RWPE2 (cell line): ENCODE measurements around the gene ACTL8.

ENCODE experiments used
- ATAC-seq: fragments of 200-7000 bp; cut with Tn5 transposase; 3 replicates; pipeline ENCODE4 v1.9.1; 2021; ENCODE audit warnings: low read depth
- DNase-seq: peaks from one replicate; pipeline ENCODE4 v3.0.0-alpha.2; 2020; ENCODE audit warnings: low spot score
- H3K27ac ChIP-seq: fragments of 450-650 bp; 2 replicates; pipeline ENCODE4 v1.5.1; 2017; ENCODE audit warnings: mild to moderate bottlenecking; ENCODE audit not compliant: poor library complexity, severe bottlenecking
- H3K27me3 ChIP-seq: fragments of 250-450 bp; sonication (Bioruptor Pico); 2 replicates; pipeline ENCODE4 v1.5.1; 2021; ENCODE audit warnings: mild to moderate bottlenecking, moderate library complexity; ENCODE audit not compliant: insufficient read depth, poor library complexity, severe bottlenecking
- H3K36me3 ChIP-seq: fragments of 250-450 bp; sonication (Bioruptor Pico); 2 replicates; pipeline ENCODE4 v1.5.1; 2020; ENCODE audit warnings: low read depth, mild to moderate bottlenecking, moderate library complexity
- H3K4me1 ChIP-seq: fragments of 250-450 bp; sonication (Bioruptor Pico); 2 replicates; pipeline ENCODE4 v1.5.1; 2021; ENCODE audit warnings: mild to moderate bottlenecking, moderate library complexity; ENCODE audit not compliant: insufficient read depth, poor library complexity, severe bottlenecking
- H3K4me3 ChIP-seq: fragments of 250-450 bp; sonication (Bioruptor Pico); 2 replicates; pipeline ENCODE4 v1.5.1; 2021; ENCODE audit warnings: mild to moderate bottlenecking, moderate library complexity; ENCODE audit not compliant: severe bottlenecking
- H3K9me3 ChIP-seq: fragments of 250-450 bp; sonication (Bioruptor Pico); 2 replicates; pipeline ENCODE4 v1.5.1; 2021; ENCODE audit warnings: mild to moderate bottlenecking, moderate library complexity; ENCODE audit not compliant: severe bottlenecking
- CTCF ChIP-seq: fragments of 450-650 bp; IDR thresholded peaks from one replicate; pipeline ENCODE4 v1.5.1; 2017; ENCODE audit warnings: mild to moderate bottlenecking, moderate library complexity; ENCODE audit not compliant: poor library complexity, severe bottlenecking

The ACTL8 gene

GRCh38 chr1:17833661-17834501 lies 78.7 kb downstream of the ACTL8 start:
- DNase-seq (no peak), ATAC-seq (no peak)
- Histone ChIP-seq H3K9me3 (no peaks in the 10 kb centered on the region), H3K36me3 (no peaks in the 10 kb centered on the region), H3K27me3 (no peaks in the 10 kb centered on the region), H3K4me1 (no peaks in the 10 kb centered on the region), H3K4me3 (no peak overlapping the region), H3K27ac (no peak overlapping the region)
- no peak for TF ChIP-seq CTCF

- Histone ChIP-seq H3K36me3 (no peaks in the 10 kb centered on the region), H3K9me3 (no peaks in the 10 kb centered on the region), H3K4me3 (no peak overlapping the region), H3K27ac (no peak overlapping the region), H3K4me1 (no peaks in the 10 kb centered on the region), H3K27me3 (no peaks in the 10 kb centered on the region)
- ATAC-seq: no peak
- DNase-seq: no peak
- TF ChIP-seq CTCF: no peak
Observed at GRCh38 chr1:17834561-17835100, 79.5 kb downstream of the ACTL8 start.

- no peaks in the 10 kb centered on the region for H3K36me3 ChIP-seq
- TF ChIP-seq CTCF: no peak
- no peak overlapping the region for H3K4me3 ChIP-seq
- DNase-seq (no peak), ATAC-seq (no peak)
- H3K9me3 ChIP-seq: no peaks in the 10 kb centered on the region
- H3K27me3 ChIP-seq: no peaks in the 10 kb centered on the region
- H3K4me1 ChIP-seq: no peaks in the 10 kb centered on the region
- no peak overlapping the region for H3K27ac ChIP-seq
Observed at GRCh38 chr1:17837233-17838030, 82.3 kb downstream of the ACTL8 start.

GRCh38 chr1:17839641-17840196 lies 84.6 kb downstream of the ACTL8 start:
- Histone ChIP-seq H3K9me3 (no peaks in the 10 kb centered on the region), H3K27ac (no peak overlapping the region), H3K27me3 (no peaks in the 10 kb centered on the region), H3K4me1 (no peaks in the 10 kb centered on the region), H3K36me3 (no peaks in the 10 kb centered on the region), H3K4me3 (no peak overlapping the region)
- no peak for TF ChIP-seq CTCF
- DNase-seq (no peak), ATAC-seq (no peak)
